ENCODE measurements around the gene ZSWIM6.

ZSWIM6 gene

DNA sequence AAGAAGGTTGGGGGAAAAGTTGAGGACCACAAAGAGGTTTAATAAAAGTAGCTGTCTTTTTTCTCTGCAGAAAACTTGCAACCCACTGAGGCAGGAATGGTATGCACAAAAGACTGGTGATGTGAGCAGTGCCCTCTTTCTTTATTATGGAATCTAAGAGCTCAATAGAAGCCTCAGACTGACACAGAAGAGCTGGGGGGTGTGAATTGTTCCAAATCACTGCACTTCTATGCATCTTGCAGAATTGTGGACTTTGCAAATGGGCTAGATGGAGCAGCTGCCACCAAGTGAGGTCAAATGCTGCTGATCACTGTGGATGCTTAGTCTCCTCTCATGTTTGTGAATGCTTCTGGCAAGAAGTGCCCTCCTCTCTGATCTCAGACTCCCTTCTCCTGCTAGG is 227.1 kb downstream of the ZSWIM6 start:
- no peak for DNase-seq

DNA sequence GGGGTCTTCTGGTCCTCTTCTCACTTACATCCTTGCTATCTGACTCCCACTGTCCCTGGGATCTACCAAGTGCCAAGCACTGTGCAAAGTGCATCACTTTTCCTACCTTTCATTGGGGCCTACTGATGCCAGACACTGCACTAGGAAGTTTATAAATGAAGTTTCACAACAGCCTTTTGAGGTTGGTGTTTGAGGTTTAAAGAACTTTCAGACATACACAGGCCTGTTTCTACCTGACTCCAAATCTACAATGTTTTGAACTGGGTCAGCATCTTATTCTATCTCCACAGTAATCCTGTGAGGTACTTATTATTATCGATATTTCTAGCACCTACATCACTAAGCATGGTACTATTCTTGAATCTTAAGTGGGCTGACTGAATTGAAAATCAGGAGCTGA is 227.7 kb downstream of the ZSWIM6 start:
- no peak for DNase-seq

GRCh38 chr5:61563401-61563800 is 231.3 kb downstream of the ZSWIM6 start:
- DNase-seq, result no peak

DNA sequence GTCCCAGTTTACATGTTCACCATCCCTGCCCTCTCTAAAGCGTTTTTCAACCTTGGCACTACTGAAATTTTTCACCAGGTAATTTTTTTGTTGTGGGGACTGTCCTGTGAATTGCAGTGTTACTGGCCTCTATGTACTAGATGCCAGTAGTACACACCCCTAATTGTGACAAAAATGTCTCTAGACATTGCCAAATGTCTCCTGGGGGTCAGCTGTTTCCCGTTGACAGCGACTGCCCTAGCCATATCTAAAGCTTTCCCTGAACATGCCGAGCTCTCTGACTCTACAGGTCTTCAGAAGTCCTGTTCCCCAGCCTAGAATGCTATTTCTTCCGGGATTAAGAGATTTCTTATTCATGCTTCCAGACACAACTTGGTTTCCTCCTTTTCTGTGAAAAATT is 235.3 kb downstream of the ZSWIM6 start:
- no peak for DNase-seq

- peak; percentile 30 for DNase-seq
Measured at GRCh38 chr5:61569353-61569752, 237.3 kb downstream of the ZSWIM6 start.

DNA sequence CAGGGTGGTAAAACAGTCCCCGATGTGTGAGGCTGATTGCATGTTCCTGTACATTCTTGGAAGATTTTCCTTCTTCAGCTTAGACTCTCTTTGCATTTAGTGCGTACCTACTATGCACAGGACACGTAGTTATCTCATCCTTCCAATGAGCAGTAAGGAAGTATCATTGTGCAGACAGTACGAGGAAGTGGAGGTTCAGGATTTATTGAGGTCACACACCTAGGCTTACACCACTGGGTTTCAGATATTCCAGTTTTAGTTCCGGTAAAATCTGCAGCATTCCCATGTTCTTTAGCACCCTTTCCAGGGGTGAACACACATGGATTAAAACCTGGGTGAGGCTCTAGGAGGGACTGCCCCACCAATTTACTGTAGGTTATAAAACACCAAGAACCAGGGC is 238.7 kb downstream of the ZSWIM6 start:
- DNase-seq, result no peak

DNA sequence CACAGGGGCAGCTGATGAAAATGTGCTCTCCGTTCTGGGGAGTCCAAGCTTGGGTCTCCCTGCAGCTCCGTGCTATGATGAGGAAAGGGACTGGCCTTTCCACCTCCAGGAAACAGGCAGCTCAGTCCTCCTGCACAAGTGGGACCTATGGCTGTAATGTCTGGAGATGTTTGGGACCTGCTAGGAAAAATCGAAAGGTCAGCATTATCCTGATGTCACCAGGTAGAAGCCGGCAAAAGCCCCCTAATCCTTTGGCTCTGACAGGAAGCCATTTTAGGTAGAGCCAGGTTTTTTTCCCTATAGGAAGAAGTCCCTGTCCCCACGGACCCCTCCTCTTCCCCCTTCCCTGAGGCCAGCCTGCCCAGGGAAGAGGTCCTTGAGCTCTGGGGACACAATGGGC is 240.9 kb downstream of the ZSWIM6 start:
- DNase-seq, result no peak

GRCh38 chr5:61575103-61575502 is 243.0 kb downstream of the ZSWIM6 start:
- peak; percentile 84 for DNase-seq

GRCh38 chr5:61575581-61575980 is 243.5 kb downstream of the ZSWIM6 start:
- DNase-seq, result no peak

- DNase-seq, result no peak
Measured at GRCh38 chr5:61576556-61576955, 244.5 kb downstream of the ZSWIM6 start.

DNA sequence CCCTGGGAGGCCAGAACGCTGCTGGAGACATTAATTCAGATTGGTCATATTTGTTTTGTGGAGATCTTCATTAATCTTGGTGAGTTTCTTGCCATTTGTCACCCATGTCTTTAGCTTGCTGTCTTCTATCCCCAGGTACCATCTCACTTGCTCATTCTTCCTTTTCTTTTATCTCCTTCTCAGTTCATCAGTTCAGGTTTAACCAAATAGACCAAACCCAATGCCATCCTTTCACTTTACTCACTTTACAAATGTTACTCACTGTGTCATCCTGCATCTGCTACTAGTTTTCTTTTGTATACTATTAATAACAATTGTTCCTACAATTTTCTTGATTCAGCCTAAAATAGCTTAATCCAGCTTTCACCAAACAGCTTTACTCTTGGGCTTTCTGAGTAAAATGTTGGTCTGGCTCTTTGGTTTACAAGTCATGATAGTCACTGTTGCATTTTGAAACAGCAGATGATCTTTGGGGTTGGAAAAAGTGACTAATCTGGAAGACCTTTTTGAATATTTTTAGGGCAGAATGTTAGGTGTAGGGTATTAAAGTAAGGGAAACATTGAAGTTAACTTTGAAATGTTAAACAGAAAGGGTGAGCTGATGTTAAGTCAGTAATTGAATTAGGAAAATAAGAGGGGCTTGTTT is 246.9 kb downstream of the ZSWIM6 start:
- DNase-seq, result no peak

DNA sequence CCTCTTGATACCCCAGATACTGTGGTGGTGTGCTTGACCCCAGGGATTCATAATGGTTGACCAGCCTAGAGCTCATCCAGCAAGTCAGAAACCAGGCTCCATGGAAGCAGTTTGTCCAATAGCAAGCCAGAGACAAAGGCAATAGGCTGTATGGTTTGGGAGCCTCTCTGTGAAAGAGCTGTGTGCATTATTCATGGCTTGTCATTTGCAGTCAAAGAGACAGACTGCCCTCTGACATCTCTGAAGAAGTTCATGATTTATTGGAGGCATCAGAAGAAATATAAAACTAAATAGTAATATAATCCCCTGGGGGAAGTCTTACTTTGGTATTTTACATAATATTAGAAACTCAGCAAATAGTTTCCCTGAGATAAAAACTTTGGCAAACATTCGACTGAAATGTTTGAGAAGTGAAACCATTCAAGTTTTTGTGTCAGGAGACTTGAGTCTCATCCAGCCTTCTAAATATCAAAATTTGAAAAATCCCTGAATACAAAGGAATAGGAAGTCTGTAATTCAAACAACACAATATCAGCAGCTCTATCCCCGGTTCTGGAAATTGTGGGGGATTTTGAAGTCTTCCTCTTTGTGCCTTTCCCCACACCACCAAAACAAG is 250.3 kb downstream of the ZSWIM6 start:
- no peak for DNase-seq

- DNase-seq, result no peak
Measured at GRCh38 chr5:61582887-61583286, 250.8 kb downstream of the ZSWIM6 start.

GRCh38 chr5:61586096-61587084 is 254.3 kb downstream of the ZSWIM6 start:
- DNase-seq, result no peak

- DNase-seq, result no peak
Measured at GRCh38 chr5:61587125-61587524, 255.1 kb downstream of the ZSWIM6 start.

DNA sequence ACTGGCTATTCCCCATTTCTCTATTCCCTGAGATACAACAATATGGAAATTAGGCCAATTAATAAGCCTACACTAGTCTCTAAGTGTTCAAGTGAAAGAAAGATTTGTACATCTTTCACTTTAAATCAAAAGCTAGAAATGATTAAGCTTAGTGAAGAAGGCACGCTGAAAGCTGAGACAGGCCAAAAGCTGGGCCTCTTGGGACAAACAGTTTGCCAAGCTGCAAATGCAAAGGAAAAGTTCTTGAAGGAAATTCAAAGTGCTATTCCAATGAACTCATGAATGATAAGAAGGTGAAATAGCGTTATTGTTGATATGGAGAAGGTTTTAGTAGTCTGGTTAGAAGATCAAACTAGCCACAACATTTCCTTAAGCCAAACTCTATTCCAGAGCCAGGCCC is 256.2 kb downstream of the ZSWIM6 start:
- DNase-seq, result no peak

GRCh38 chr5:61589946-61590345 is 257.9 kb downstream of the ZSWIM6 start:
- no peak for DNase-seq

DNA sequence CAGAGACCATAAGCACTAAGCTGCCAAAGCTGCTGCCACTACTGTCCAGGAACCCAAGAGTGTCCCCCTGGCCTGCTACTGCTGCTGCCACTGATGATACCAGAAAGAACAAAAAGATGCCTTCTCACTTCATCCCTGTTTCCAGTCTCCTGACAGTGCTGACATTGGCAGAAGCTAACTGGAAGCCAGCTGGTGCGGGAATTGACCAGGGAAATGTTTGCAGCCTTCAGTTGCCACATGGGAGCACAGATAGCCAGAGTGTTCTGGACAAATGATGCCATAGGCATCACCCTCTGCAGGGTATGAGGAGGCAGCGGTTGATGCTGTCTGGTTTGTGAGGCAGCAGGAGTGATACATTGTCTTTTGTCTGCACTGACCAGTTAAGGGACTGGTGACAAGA is 258.4 kb downstream of the ZSWIM6 start:
- DNase-seq, result no peak

DNA sequence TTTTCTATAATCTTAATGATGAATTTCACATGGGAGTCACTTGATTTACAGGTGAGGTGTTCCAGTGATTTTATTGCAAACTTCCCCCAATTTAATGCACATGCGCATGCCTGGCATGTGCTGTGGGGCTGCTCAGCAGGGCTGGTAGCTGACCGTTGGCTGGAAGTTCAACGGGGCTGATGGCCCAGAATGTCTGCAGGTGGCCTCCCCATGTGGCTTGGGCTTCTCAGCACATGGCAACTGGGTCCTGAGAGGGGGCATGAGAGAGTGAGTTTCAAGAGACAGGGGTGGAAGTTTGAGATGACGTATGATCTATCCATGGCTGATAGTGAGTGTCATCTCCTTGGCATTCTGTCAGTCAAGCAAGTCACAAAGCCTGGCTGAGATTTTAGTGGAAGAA is 259.8 kb downstream of the ZSWIM6 start:
- no peak for DNase-seq

GRCh38 chr5:61595426-61595825 is 263.4 kb downstream of the ZSWIM6 start:
- DNase-seq, result no peak

Data from islet precursor cell (in vitro differentiated cells).